ENCODE measurements around the gene NANOS3. TPM values are rescaled to one million over a fixed set of nuclear protein-coding genes. Genes with fewer than 3 reads are reported as not detected.
A peak's percentile ranks its signal among the peaks of the same experiment; 100 is the strongest.
"Not testable (repeated sequence)": the region's sequence is repeated elsewhere in the genome, so short reads cannot be mapped to it uniquely, and the experiment has no call there.

The NANOS3 gene
- total RNA-seq, 8 experiments from 2014 or later, result 1.4 to 14.9 (median 3.7) TPM; not detected in 2

DNA sequence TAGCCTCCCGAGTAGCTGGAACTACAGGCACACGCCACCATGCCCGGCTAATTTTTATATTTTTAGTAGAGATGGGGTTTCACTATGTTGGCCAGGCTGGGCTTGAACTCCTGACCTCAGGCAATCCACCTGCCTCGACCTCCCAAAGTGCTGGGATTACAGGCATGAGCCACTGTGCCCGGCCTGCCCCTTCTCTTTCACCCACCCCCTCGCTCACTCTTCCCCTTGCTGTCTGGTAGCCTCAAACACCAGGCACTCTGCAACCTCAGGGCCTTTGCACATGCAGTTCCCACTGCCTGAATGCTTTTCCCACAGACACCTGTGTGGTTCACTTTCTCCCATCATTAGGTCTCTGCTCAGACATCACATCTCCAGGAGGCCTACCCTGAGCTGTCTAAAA is 45.2 kb downstream of the NANOS3 start:
- H3K4me1 ChIP-seq (replicated peaks in 1 of 2); H3K4me3 ChIP-seq; in situ Hi-C loops (cut with MboI; ENCODE audit: low pct_unique_long_range_greater_than_20kb in 2 of 9, low sequenced_read_pairs in 9 of 9, unreplicated experiment in 9 of 9); ATAC-seq (replicated peaks in 6 of 8); H3K27ac ChIP-seq: not testable (repeated sequence)
- WGBS, 10 experiments, result 75 to 100% (median 96%) methylated on average over 1 to 4 of the region's 6 CpGs; no CpG with 5 or more reads in 4 of the 10 experiments

DNA sequence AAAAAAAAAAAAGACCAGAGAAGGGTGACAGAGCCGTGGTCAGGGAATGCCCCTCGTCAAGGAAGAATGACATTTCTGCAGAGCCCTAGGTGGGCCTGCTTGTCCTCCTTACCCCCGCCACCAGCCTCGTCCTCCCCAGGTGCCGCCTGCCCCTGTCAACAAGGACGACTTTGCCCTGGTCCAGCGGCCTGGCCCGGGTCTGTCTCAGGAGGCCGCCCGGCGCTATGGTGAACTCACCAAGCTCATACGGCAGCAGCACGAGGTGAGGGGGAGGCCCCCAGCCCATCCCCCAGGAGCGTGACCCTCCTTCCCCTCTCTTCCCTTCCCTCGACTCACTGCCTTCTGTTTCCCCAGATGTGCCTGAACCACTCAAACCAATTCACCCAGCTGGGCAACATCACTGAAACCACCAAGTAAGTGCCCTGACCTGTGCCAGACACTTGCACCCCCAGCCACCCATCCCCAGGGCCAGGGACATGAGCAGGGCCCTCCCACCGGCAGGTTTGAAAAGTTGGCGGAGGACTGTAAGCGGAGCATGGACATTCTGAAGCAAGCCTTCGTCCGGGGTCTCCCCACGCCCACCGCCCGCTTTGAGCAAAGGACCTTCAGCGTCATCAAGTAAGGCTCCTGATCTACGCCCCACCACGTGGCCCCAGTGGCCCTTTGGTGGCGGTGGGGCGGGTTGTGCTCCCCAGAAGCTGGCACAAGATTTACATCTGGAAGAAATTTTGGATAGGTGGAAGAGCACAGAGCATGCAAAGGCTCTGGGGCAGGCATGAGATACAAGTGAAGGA is 46.5 kb downstream of the NANOS3 start:
- no peak overlapping the region for H3K4me3 ChIP-seq
- in situ Hi-C loops (cut with MboI; ENCODE audit: low pct_unique_long_range_greater_than_20kb in 2 of 9, low sequenced_read_pairs in 9 of 9, unreplicated experiment in 9 of 9), result no loop called here
- no peak for ATAC-seq (replicated peaks in 6 of 8)
- H3K4me1 ChIP-seq (replicated peaks in 1 of 2), result no peaks in the 10 kb centered on the region
- no peak overlapping the region for H3K27ac ChIP-seq
- 90 to 97% (median 93%) methylated on average over 2 to 7 of the region's 28 CpGs; no CpG with 5 or more reads in 7 of the 10 experiments for WGBS, 10 experiments

DNA sequence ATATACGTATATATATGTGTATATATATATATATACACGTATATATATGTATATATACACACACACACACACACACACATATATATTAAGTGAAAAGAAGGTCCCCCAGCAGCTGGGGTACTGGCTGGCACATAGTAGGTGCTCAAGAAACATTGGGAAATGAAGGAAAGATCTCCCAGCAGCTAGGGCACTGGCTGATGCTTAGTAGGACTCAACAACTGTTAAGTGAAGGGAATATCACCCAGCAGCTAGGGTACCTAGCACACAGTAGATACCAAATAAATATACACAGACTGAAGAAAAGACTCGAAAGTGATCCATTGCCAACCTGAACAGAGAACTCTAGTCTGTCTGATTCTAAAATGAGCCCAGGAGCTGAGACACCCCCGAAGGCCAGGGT is 49.1 kb downstream of the NANOS3 start:
- no peak overlapping the region for H3K27ac ChIP-seq
- in situ Hi-C loops (cut with MboI; ENCODE audit: low pct_unique_long_range_greater_than_20kb in 2 of 9, low sequenced_read_pairs in 9 of 9, unreplicated experiment in 9 of 9), result no loop called here
- no peak overlapping the region for H3K4me3 ChIP-seq
- no peak for ATAC-seq (replicated peaks in 6 of 8)
- WGBS, 10 experiments, result 92% methylated on average over 2 of the region's 4 CpGs; no CpG with 5 or more reads in 9 of the 10 experiments
- H3K4me1 ChIP-seq (replicated peaks in 1 of 2), result no peaks in the 10 kb centered on the region

DNA sequence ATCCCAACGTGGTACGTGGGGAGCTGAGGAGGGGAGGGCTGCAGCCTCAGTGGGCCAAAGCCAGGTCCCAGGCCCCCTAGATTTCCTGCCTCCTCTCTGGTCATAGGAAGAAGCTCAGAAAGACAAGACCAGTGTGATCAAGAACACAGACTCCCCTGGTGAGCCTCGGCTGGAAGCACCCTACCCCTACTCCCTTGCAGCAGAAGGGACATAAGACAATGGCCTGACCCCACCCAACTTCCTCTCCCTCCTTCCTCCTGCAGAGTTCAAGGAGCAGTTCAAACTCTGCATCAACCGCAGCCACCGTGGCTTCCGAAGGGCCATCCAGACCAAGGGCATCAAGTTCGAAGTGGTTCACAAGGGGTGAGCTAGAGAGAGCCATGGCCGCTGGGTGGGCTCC is 49.8 kb downstream of the NANOS3 start:
- 60 to 100% (median 100%) methylated on average over 1 to 5 of the region's 8 CpGs; no CpG with 5 or more reads in 3 of the 10 experiments for WGBS, 10 experiments
- Histone ChIP-seq H3K4me3 (no peak overlapping the region), H3K27ac (no peak overlapping the region), H3K4me1 (replicated peaks in 1 of 2) (no peaks in the 10 kb centered on the region)
- no peak for ATAC-seq (replicated peaks in 6 of 8)
- in situ Hi-C loops (cut with MboI; ENCODE audit: low pct_unique_long_range_greater_than_20kb in 2 of 9, low sequenced_read_pairs in 9 of 9, unreplicated experiment in 9 of 9), result no loop called here

GRCh38 chr19:13929340-13929739 is 52.4 kb downstream of the NANOS3 start:
- 90 to 100% (median 90%) methylated on average over 1 to 2 of the region's 12 CpGs; no CpG with 5 or more reads in 7 of the 10 experiments for WGBS, 10 experiments
- no peak overlapping the region for H3K27ac ChIP-seq
- no peak overlapping the region for H3K4me3 ChIP-seq
- no peaks in the 10 kb centered on the region for H3K4me1 ChIP-seq (replicated peaks in 1 of 2)
- no peak for ATAC-seq (replicated peaks in 6 of 8)
- in situ Hi-C loops (cut with MboI; ENCODE audit: low pct_unique_long_range_greater_than_20kb in 2 of 9, low sequenced_read_pairs in 9 of 9, unreplicated experiment in 9 of 9), result no loop called here

DNA sequence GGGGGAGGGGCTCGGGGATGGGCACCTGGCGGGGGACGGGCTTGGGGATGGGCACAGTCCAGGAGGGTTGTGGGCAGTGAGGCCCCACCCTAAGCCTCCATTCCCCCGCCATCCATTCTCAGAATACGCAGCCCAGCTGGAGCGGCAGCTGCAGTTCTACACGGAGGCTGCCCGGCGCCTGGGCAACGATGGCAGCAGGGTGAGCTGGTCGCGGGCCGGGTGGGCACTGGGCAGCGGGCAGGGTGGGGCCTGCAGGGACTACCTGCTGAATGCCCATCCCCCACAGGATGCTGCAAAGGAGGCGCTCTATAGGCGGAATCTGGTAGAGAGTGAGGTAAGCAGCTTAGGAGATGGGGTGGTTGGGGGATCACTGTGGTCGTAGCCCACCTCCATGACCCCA is 53.0 kb downstream of the NANOS3 start:
- in situ Hi-C loops (cut with MboI; ENCODE audit: low pct_unique_long_range_greater_than_20kb in 2 of 9, low sequenced_read_pairs in 9 of 9, unreplicated experiment in 9 of 9), result no loop called here
- Histone ChIP-seq H3K4me1 (replicated peaks in 1 of 2) (no peaks in the 10 kb centered on the region), H3K4me3 (no peak overlapping the region), H3K27ac (no peak overlapping the region)
- WGBS, 10 experiments, result no CpG with 5 or more reads among the region's 17 CpGs
- ATAC-seq (replicated peaks in 6 of 8), result peak in 3 of 8 experiments; percentile 11 to 20 (median 11)

Other genes starting within 250 kb of the NANOS3 start
- 10 to 100 TPM; 12.2 to 40.1 (median 20.5) TPM for gene MRI1, start 112.6 kb upstream of the NANOS3 start, total RNA-seq
- gene C19orf53, start 102.7 kb upstream of the NANOS3 start, total RNA-seq, result 100 to 1,000 TPM; 122 to 265 (median 152) TPM
- gene ZSWIM4, start 81.7 kb upstream of the NANOS3 start, total RNA-seq, result 10 to 100 TPM in 2 of 8 experiments, 1 to 10 TPM in 6; 1.2 to 14.5 (median 8.6) TPM
- 1 to 10 TPM in 7 of 8 experiments, under 1 TPM in 1; 0.51 to 5.2 (median 3.2) TPM for gene BRME1, start 29.0 kb downstream of the NANOS3 start, total RNA-seq
- 10 to 100 TPM in 4 of 8 experiments, 1 to 10 TPM in 4; 7.6 to 32.5 (median 10.1) TPM for gene CC2D1A, start 29.1 kb downstream of the NANOS3 start, total RNA-seq
- 1 to 10 TPM in 3 of 8 experiments, under 1 TPM in 5; 0.16 to 1.4 (median 0.89) TPM for gene PODNL1, start 61.3 kb downstream of the NANOS3 start, total RNA-seq
- 10 to 100 TPM in 7 of 8 experiments, 1 to 10 TPM in 1; 8.4 to 46.5 (median 22.9) TPM for gene DCAF15, start 75.4 kb downstream of the NANOS3 start, total RNA-seq
- 10 to 100 TPM in 4 of 8 experiments, 1 to 10 TPM in 4; 1.9 to 21.2 (median 8.7) TPM for gene RFX1, start 129.2 kb downstream of the NANOS3 start, total RNA-seq
- gene RLN3, start 151.0 kb downstream of the NANOS3 start, total RNA-seq, result not detected
- gene IL27RA, start 154.6 kb downstream of the NANOS3 start, total RNA-seq, result 1 to 10 TPM; 1.0 to 4.5 (median 2.0) TPM
- gene PALM3, start 184.9 kb downstream of the NANOS3 start, total RNA-seq, result 1 to 10 TPM in 6 of 8 experiments, under 1 TPM in 2; 0.22 to 5.3 (median 1.9) TPM
- 1 to 10 TPM in 7 of 8 experiments, under 1 TPM in 1; 0.51 to 7.6 (median 2.1) TPM for gene MISP3, start 195.7 kb downstream of the NANOS3 start, total RNA-seq
- 1 to 10 TPM in 2 of 8 experiments, under 1 TPM in 5, not detected in 1; 0.21 to 2.6 (median 0.46) TPM for gene C19orf67, start 208.6 kb downstream of the NANOS3 start, total RNA-seq
- 10 to 100 TPM; 14.1 to 51.5 (median 39.2) TPM for gene SAMD1, start 213.6 kb downstream of the NANOS3 start, total RNA-seq
- 10 to 100 TPM; 15.9 to 51.5 (median 31.9) TPM for gene PRKACA, start 240.6 kb downstream of the NANOS3 start, total RNA-seq

Measured in motor neuron (in vitro differentiated cells).